ENCODE data around the gene TNFRSF8.

Gene TNFRSF8

DNA sequence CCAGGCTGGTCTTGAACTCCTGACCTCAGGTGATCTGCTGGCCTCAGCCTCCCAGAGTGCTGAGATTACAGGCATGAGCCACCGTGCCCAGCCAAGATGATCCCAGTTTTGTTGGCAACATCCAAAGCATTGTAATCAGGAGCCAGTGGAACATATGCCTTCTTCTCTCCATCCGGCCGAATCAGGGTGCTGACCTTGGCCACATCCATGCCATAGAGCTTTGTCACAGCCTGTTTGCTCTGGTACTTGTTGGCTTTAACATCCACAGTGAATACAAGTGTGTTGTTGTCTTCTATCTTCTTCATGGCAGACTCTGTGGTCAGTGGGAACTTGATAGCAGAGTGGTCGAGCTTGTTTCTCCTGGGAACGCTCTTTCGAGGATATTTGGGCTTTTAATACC lies 17.1 kb downstream of the TNFRSF8 start:
- TF ChIP-seq, protein P1, sequence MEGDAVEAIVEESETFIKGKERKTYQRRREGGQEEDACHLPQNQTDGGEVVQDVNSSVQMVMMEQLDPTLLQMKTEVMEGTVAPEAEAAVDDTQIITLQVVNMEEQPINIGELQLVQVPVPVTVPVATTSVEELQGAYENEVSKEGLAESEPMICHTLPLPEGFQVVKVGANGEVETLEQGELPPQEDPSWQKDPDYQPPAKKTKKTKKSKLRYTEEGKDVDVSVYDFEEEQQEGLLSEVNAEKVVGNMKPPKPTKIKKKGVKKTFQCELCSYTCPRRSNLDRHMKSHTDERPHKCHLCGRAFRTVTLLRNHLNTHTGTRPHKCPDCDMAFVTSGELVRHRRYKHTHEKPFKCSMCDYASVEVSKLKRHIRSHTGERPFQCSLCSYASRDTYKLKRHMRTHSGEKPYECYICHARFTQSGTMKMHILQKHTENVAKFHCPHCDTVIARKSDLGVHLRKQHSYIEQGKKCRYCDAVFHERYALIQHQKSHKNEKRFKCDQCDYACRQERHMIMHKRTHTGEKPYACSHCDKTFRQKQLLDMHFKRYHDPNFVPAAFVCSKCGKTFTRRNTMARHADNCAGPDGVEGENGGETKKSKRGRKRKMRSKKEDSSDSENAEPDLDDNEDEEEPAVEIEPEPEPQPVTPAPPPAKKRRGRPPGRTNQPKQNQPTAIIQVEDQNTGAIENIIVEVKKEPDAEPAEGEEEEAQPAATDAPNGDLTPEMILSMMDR (IDR thresholded peaks at IDR 0.05; ENCODE audit: low read depth, low read length, missing control alignments), result no peak
- no peak overlapping the region for H3K4me3 ChIP-seq (ENCODE audit: low read depth, low read length)
- DNase-seq (ENCODE audit: low read depth), result no peak

DNA sequence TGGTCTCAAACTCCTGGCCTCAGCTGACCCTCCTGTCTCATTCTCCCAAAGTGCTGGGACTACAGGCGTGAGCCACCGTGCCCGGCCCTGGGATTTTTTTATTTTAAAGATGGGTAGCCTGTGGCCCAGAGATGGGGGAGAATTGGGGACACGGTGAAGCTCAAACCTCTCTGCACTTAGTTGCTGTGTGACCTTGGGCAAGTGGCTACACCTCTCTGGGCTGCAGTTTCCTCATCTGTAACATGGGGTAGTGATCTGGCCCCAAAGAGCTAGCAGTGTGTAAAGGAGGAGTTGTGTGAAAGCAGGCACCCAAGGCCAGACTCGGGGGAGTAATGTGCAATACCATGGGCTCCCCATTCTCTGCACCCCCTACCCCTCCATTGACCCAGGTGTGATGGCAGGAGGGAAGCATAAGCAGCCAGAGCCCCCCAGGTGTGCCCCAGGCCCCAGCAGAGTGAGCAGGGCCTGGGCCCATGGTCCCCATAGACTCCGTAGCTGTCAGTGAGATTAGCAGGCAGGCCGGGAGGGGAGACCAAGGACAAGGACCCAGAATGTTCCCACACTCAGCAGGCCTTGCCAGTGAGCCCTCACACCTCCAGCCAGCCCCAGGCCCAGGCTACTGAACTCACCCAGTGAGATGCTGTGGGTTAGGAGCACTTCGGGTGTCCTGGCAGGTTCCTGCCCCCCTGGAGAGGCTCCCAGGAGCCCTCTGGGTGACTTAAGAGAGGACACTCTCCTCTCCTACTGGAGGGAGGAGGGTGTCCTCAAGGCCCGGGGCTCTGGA lies 17.9 kb downstream of the TNFRSF8 start:
- no peak overlapping the region for H3K4me3 ChIP-seq (ENCODE audit: low read depth, low read length)
- TF ChIP-seq, protein P1 (IDR thresholded peaks at IDR 0.05; ENCODE audit: low read depth, low read length, missing control alignments), result no peak
- DNase-seq (ENCODE audit: low read depth), result no peak

DNA sequence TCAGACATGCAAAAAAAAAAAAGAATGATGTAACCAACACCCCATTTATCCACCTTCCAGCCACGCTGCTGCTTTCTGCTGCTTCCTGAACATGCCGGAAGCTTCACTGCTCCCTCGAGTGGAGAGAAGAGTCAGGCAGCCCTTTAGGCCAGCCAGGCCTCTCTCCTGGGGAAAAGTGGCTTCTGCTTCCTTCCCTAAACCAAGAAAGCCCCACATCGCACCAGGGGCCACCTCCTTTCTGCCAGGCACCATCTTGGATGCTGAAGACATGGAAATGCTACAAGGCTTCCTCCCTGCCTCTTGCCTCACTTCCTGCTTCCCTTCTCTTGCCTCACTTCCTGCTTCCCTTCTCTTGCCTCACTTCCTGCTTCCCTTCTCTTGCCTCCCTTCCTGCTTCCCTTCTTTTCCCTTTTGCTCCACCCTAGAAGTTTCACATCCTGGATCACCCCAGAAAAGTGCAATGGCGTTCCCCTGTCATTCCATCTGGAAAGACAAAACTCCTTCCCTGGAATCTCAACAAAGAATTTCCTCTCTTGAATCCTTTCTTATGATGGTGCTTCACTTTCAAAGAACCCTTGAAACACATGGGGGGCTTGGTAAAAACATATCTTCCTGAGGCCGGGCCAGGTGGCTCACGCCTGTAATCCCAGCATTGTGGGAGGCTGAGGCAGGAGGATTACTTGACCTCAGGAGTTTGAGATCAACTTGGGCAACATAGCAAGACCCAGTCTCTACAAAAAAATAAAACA lies 18.7 kb downstream of the TNFRSF8 start:
- no peak for DNase-seq (ENCODE audit: low read depth)
- TF ChIP-seq, protein P1 (IDR thresholded peaks at IDR 0.05; ENCODE audit: low read depth, low read length, missing control alignments), result no peak
- H3K4me3 ChIP-seq (ENCODE audit: low read depth, low read length), result no peak overlapping the region; the same call in 1 of the 2 replicates

DNA sequence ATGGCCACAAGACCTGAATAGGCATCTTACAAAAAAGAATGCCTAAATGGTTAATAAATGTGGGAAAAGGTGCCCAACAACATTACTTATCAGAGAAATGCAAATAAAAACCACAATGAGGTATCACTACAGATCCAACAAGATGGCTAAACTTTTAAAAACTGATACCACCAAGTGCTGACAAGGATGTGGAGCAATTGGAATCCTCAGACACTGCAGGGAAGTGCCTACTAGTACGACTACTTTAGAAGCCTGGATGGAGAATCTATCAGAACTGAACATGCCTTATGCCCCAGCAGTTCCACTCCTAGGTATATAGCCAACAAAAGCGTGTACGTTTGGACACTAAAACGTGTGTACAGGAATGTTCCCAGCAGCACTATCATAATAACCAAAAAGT lies 19.9 kb downstream of the TNFRSF8 start:
- no peak for DNase-seq (ENCODE audit: low read depth)
- TF ChIP-seq, protein P1 (IDR thresholded peaks at IDR 0.05; ENCODE audit: low read depth, low read length, missing control alignments), result no peak
- H3K4me3 ChIP-seq (ENCODE audit: low read depth, low read length), result no peak overlapping the region

DNA sequence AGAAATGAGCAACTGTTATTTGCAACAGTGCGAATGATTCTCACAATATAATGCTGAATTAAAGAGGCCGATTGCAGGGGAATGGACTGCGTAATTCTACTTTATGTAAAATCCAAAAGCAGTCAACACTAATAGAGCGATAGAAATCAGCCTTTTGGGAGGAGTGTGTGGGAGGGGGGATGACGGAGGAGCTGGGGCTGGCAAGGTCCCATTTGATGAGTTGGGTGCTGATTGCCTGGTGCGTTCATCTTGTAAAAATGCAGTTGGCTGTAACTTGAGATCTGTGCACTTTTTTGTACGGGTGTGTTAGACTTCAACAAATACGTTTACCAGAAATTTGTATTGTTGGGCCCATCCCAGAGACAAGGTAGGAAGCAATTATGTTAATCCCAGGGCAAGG lies 20.7 kb downstream of the TNFRSF8 start:
- TF ChIP-seq, protein P1 (IDR thresholded peaks at IDR 0.05; ENCODE audit: low read depth, low read length, missing control alignments), result no peak
- no peak overlapping the region for H3K4me3 ChIP-seq (ENCODE audit: low read depth, low read length)
- DNase-seq (ENCODE audit: low read depth), result no peak

DNA sequence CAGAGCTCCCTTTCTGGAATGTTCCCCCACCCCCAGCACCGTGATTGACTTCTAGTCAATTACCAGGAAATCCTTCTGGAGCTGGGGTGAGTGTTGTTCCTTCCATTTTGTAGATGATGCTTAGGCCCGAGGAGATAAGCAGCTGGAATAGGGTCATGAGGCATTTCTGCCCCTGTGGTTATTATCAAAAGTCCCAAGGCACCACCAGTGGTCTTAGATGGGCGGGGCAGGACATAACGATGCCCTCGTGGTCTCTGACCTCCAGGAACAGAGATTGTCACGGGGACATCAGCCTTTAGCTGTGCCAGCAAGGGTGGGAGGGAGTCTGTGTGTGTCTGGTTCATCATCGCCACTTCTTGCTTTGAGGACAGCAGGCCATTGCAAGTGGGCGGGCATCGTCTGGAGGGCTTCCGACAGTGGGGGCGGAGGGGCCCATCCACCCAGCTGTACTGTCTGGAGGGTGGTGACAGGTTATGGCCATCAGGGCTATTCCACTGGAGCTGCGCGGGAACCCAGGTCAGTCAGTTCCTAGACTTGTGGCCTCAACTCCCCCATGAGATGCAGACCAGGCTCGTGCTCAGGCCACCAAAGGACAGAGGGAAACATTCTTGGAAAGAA lies 22.6 kb downstream of the TNFRSF8 start:
- no peak overlapping the region for H3K4me3 ChIP-seq (ENCODE audit: low read depth, low read length)
- DNase-seq (ENCODE audit: low read depth), result no peak
- TF ChIP-seq, protein P1 (IDR thresholded peaks at IDR 0.05; ENCODE audit: low read depth, low read length, missing control alignments), result no peak

Measured in GM12864 (cell line).